NCI-H2196 treated with DMSO at 0.1 percent for 48 hours (cell line): Measurements from ENCODE around the gene ACSL3.
"Not testable (repeated sequence)": the region's sequence is repeated elsewhere in the genome, so short reads cannot be mapped to it uniquely, and the experiment has no call there.

Experiments used
- DNase-seq: peaks from one replicate; lab custom pipeline; 2025; ENCODE audit not compliant: unreplicated experiment; lab: John Stamatoyannopoulos, UW

The ACSL3 gene

DNA sequence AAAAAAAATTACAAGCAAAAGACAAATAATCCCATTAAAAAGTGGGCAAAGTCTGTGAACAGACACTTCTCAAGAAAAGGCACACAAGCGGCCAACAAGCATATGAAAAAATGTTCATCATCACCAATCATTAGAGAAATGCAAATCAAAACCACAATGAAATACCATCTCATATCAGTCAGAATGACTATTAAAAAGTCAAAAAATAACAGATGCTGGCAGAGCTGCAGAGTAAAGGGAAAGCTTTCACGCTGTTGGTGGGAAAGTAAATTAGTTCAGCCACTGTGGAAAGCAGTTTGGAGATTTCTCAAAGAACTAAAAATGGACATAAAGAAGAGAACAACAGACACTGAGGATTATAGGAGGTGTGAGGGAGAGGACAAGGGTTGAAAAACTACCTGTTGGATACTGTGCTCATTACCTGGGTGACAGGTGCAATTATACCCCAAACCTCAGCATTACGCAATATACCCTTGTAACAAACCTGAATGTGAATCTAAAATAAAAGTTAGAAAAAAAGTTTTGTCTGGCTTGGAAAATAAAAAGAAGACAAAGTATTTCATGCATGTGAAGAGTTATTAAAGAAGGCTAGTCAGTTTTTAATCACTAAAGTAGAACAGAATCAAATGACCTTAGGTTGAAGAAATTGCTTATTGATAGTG lies 8.7 kb upstream of the ACSL3 start:
- no peak for DNase-seq

DNA sequence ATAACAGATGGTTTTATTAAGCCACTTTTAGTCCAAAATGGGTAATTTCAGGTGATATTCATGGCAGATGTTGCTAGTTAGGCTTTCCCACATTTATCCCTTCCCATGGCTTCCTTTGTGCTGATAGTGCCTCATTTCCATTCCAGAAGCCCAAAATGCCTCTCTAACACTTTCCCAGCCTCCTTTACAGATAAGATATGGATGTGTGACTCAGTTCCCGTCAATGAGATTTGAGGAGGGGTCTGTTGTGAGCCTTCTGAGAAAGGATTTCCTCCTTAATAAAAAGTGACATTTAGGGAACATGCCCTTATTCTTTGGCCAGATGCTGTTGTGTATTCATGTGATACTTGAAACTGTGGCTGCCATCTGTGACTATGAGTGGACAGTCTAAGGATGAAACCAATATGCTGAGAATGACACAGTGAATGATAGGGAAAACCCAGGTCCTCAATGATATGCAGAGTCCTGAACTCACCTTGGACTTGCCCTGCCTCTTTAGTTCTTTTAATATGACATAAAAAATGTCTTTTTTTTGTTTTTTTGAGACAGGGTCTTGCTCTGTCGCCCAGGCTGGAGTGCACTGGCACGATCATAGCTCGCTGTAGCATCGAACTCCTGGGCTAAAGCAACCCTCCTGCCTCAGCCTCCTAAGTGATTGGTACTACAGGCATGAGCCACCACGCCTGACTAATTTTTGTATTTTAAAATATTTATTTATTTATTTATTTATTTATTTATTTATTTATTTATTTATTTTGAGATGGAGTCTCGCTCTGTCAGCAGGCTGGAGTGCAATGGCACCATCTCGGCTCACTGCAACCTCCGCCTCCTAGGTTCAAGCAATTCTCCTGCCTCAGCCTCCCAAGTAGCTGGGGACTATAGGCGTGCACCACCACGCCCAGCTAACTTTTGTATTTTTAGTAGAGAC lies 5.8 kb upstream of the ACSL3 start:
- no peak for DNase-seq

DNA sequence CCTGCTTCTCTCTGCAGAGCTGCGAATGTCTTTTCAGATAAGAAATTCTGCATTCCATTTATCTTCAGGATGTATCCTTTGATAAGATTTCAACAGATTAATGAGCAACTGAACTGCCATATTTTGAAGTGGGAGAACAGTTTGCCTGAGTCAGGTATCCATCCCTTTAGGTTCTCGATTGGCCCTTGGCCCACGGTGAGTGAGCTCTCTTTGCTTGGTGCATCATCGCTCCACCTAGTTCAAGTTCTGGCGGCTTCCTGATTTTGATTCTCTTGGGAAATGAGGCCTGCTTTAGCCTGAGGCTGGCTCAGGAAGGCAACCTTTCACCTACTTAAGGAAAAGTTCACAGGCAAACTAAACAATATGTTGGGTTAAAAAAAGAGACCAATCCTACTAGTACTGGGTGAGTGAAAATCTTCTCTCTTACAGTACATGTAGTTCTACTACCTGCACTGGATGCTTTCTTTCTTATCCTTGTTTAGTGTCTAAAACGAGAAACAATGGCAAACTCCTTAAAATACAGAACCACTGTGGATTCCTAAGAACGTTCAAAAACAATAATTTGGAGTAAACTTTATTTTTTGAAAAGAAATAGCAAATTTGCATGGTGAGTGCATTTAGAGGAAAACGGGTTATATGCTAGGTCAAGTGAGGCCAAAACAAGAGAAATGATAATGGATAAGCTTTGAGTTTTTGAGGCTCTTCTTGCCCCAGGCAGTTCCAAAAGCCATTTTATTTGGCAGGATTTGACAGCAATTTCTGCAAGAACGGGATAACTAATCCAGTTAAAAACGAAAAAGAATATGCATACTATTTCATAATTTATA lies 837 bp upstream of the ACSL3 start:
- DNase-seq, result no peak

DNA sequence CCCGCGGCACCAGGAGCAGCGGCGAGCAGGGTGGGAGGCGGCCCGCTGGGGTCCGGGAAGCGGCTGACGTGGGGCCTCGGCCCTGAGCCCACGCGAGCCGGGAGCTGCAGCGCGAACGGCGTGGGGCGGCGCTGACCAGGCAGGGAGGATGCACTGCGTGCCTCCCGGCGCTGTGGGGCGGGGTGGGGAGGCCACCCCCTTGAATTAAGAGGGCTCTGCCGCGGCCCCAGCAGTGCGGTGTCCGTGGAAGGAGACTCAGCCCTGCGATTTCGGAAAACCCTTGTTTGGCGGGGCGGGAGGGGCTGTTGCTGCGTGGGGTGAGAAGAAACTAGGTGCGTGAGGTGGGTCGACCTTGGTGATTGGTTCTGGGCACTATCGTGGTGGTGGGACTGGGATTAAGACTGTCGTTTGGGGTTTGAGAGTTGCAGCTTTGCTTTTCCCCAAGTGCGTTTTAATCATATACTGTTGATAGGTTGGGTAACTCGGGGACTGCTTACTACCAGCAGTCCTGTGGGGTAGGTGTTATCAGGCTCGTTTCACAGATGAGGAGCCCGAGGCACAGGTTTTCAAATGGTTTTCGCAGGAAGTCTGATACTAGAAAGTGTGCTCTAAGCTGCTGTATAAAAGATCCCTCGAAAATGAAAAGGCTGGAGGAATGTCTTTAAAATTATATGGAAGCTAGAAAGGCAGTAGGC lies 722 bp downstream of the ACSL3 start:
- DNase-seq, result no peak

DNA sequence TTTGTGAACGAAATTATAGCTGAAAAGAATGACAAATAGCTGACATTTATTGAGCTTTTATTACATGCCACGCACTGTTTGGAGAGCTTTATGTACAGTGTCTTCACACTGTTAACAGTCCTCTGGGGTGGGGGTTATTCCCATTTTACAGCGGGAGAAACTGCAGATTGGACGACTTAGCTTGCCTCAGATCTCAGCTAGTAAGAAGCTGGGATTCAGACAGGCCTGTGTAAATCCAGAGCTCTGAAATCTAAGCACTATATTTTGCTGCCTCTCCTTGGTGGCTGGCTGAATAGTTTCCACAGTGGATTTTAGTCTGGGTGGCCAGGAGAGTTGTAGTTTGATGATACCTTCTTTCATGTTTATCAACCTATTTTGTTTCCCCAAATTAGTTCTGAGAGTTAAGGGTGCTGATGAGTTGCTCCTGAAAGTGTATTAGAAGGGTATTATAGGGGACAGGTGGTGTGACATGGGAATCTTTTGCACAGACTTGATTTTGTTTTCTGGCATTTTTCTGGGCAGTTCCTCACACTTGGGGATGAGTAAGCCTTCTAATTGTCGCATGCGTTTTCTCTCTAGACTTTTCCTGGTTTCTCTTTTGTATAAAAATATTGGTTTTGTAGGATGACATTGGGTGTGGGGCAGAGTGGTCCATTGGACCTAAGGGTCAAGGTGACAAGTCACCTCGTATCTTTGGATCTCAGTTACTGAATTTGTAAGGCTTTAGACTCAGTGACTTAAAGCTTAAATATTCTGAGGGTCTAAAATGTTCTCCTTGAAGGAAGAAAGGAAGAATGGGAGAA lies 1.5 kb downstream of the ACSL3 start:
- DNase-seq, result no peak

GRCh38 chr2:222862909-222863544 lies 2.2 kb downstream of the ACSL3 start:
- no peak for DNase-seq

DNA sequence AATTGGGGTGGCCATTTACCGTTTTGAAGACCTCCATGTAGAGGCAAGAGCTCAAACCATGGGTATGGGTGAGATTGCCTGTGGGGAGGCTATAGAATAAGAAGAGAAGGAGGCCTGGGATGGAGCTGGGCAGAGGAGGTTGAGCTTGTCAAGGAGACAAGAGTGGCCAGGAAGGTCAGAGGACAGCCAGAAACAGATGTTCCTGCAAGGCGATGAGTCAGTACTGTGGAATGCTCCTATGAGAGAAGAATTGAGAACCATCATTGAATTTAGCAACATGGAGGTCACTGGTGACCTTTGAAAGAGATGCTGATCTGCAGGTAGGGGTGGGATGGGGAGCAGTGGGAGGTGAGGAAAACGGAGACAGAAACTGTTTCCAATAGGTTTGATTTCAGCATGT lies 3.5 kb downstream of the ACSL3 start:
- no peak for DNase-seq

- DNase-seq, result no peak
These were observed 4.5 kb downstream of the ACSL3 start for GRCh38 chr2:222865301-222865700.

- DNase-seq, result no peak
These were observed 5.6 kb downstream of the ACSL3 start for GRCh38 chr2:222866358-222866960.

DNA sequence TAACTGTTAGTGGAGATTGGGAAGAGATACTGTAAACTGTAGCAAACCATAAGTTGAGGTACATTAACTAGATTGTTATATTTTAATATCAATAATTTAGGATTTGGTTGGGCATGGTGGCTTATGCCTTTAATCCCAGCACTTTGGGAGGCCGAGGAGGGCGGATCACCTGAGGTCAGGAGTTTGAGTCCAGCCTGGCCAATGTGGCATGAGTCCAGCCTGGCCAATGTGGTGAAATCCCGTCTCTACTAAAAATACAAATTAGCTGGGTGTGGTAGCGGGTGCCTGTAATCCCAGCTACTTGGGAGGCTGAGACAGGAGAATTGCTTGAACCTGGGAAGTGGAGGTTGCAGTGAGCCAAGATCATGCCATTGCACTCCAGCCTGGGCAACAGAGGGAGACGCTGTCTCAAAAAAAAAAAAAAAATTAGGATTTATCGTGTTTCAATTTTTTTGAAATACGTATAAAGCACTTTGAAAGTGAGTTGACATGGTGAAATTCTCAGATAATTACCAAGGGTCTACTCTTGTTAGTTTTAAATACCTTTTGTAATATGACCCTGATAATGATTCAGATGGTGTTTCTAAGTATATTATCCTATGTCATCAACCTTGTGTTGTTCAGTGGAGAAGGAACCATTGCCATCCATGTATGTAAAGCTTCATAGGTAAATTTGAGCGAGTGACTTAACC lies 7.9 kb downstream of the ACSL3 start:
- DNase-seq, result not testable (repeated sequence)

- DNase-seq, result no peak
These were observed 8.4 kb downstream of the ACSL3 start for GRCh38 chr2:222869252-222869560.

- no peak for DNase-seq
These were observed 10.5 kb downstream of the ACSL3 start for GRCh38 chr2:222871291-222871690.

GRCh38 chr2:222872551-222872950 lies 11.7 kb downstream of the ACSL3 start:
- no peak for DNase-seq

GRCh38 chr2:222875482-222875881 lies 14.6 kb downstream of the ACSL3 start:
- DNase-seq, result no peak

- DNase-seq, result no peak
These were observed 16.1 kb downstream of the ACSL3 start for GRCh38 chr2:222876947-222877346.

DNA sequence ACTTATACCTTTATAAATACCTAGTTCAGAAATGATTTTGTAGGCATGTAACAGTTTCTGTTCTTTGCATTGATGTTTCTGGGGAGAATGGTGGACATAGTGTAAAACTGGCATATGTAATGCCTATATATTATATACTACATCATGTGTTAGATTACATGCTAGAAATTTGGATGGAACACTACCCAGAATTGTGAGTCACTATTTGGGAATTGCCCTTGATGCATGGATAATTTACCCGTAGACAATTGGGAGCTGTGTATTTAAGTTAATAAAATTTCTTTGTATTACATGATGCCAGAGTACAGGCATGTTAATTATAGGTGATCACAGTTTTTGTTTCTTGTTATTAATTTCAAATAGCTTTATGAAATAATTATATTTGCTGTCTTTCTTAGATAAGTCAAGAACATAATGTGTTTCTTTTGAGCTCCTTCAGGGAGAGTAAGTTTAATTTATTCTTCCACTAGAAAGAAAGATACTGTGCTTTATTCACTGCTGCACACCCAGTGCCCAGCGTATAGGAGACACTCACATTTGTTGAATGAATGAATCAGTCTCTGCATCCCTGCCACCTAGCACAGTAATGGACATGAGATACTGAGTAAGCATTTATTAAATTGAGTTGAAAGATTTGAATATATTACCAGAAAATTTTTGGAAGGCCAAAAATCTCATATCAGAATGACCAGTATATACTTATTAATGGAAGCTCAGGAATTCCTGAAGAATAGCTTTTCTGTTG lies 16.9 kb downstream of the ACSL3 start:
- DNase-seq, result no peak

GRCh38 chr2:222878301-222878876 lies 17.6 kb downstream of the ACSL3 start:
- DNase-seq, result no peak
